GM19372 (cell line): Measurements from ENCODE around the gene ZNF609.
"Not testable (repeated sequence)": the region's sequence is repeated elsewhere in the genome, so short reads cannot be mapped to it uniquely, and the experiment has no call there.

Source experiments
- ATAC-seq: cut with Tn5 transposase; IDR thresholded peaks from one replicate; pipeline ENCODE4 v1.9.1; 2021; ENCODE audit warnings: mild to moderate bottlenecking, low read depth, moderate library complexity; ENCODE audit not compliant: unreplicated experiment

ZNF609 gene

GRCh38 chr15:64572856-64573255 lies 112.5 kb downstream of the ZNF609 start:
- ATAC-seq, result no peak

- ATAC-seq, result no peak
Observed at GRCh38 chr15:64574301-64575017, 114.1 kb downstream of the ZNF609 start.

- ATAC-seq, result no peak
Observed at GRCh38 chr15:64580696-64581407, 120.5 kb downstream of the ZNF609 start.

- no peak for ATAC-seq
Observed at GRCh38 chr15:64581408-64581761, 121.0 kb downstream of the ZNF609 start.

GRCh38 chr15:64582202-64582601 lies 121.8 kb downstream of the ZNF609 start:
- ATAC-seq, result no peak

GRCh38 chr15:64583519-64583918 lies 123.1 kb downstream of the ZNF609 start:
- ATAC-seq, result no peak

- ATAC-seq, result no peak
Observed at GRCh38 chr15:64583983-64584382, 123.6 kb downstream of the ZNF609 start.

GRCh38 chr15:64586259-64586870 lies 126.0 kb downstream of the ZNF609 start:
- ATAC-seq, result no peak

GRCh38 chr15:64586984-64587383 lies 126.6 kb downstream of the ZNF609 start:
- ATAC-seq, result no peak

GRCh38 chr15:64589435-64590084 lies 129.2 kb downstream of the ZNF609 start:
- no peak for ATAC-seq

- ATAC-seq, result not testable (repeated sequence)
Observed at GRCh38 chr15:64592845-64593244, 132.5 kb downstream of the ZNF609 start.

GRCh38 chr15:64596701-64597476 lies 136.5 kb downstream of the ZNF609 start:
- ATAC-seq, result no peak

GRCh38 chr15:64597477-64597822 lies 137.1 kb downstream of the ZNF609 start:
- ATAC-seq, result no peak

- no peak for ATAC-seq
Observed at GRCh38 chr15:64599226-64599625, 138.8 kb downstream of the ZNF609 start.

GRCh38 chr15:64599716-64600115 lies 139.3 kb downstream of the ZNF609 start:
- no peak for ATAC-seq

- ATAC-seq, result no peak
Observed at GRCh38 chr15:64600794-64601193, 140.4 kb downstream of the ZNF609 start.

- ATAC-seq, result no peak
Observed at GRCh38 chr15:64604319-64604718, 143.9 kb downstream of the ZNF609 start.

- not testable (repeated sequence) for ATAC-seq
Observed at GRCh38 chr15:64607416-64607815, 147.0 kb downstream of the ZNF609 start.

GRCh38 chr15:64610257-64610919 lies 150.0 kb downstream of the ZNF609 start:
- no peak for ATAC-seq
